Measurements from ENCODE around the gene KCNJ12. TPM values are rescaled to one million over a fixed set of nuclear protein-coding genes. Genes with fewer than 3 reads are reported as not detected.

The KCNJ12 gene
- total RNA-seq, 1 experiment from 2014 or later, result 1.2 TPM

DNA sequence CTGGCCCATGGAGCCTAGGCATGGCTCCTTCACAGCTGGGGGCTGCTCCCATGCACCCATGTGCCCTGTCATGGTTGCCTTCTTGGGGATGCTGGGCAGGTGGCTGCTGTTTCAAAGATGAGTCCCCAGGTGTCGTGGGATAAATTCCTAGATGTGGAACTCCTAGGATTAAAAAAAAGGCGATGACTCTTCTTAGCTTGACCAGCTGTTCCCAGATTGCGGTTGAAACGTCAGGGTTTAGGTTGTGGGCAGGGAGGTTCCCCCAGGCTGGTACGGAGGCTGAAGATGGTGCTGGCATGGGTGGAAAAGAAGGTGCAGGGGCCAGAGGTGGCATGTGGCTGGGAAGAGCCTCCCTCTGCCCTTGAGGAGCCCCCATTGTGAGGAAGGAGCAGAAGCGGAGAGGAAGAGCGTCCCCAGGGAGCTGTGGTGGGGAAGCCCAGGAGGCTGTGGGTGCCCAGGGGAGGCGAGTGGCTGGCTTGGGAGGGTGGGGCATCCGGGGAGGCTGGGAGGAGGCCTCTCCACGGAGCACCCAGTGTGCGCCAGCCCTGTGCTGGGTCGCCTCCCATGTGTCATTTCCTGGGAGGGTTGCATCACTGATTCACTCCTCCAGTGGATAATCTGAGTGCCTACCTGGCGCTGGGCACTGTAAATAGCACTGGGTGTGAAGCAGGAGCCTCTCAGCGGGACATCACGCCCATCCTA, 7.5 kb upstream of the KCNJ12 start:
- peak; percentile 23 for DNase-seq (ENCODE audit: low spot score)
- no peaks in the 10 kb centered on the region for H3K9me3 ChIP-seq (ENCODE audit: low read depth, low read length, poor library complexity, severe bottlenecking)
- ChIA-PET CTCF (no interaction called here), POLR2A (ENCODE audit: low non-redundant PET) (no interaction called here)
- H3K27me3 ChIP-seq (replicated peaks; ENCODE audit: insufficient read depth, low read depth, low read length, poor library complexity), result no peaks in the 10 kb centered on the region
- peaks cover 22% of the 10 kb centered on the region for H3K4me1 ChIP-seq (ENCODE audit: insufficient read depth, low read length, poor library complexity, severe bottlenecking)
- TF ChIP-seq EZH2 (IDR thresholded peaks at IDR 0.05; ENCODE audit: borderline replicate concordance, low read depth, low read length, poor library complexity, severe bottlenecking), result no peak
- TF ChIP-seq, protein P1, sequence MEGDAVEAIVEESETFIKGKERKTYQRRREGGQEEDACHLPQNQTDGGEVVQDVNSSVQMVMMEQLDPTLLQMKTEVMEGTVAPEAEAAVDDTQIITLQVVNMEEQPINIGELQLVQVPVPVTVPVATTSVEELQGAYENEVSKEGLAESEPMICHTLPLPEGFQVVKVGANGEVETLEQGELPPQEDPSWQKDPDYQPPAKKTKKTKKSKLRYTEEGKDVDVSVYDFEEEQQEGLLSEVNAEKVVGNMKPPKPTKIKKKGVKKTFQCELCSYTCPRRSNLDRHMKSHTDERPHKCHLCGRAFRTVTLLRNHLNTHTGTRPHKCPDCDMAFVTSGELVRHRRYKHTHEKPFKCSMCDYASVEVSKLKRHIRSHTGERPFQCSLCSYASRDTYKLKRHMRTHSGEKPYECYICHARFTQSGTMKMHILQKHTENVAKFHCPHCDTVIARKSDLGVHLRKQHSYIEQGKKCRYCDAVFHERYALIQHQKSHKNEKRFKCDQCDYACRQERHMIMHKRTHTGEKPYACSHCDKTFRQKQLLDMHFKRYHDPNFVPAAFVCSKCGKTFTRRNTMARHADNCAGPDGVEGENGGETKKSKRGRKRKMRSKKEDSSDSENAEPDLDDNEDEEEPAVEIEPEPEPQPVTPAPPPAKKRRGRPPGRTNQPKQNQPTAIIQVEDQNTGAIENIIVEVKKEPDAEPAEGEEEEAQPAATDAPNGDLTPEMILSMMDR (conservative IDR thresholded peaks at IDR 0.05; ENCODE audit: low read depth, low read length), result no peak
- intact Hi-C loops (cut with micrococcal nuclease; ENCODE audit: unreplicated experiment), result no loop called here
- H3K27ac ChIP-seq (ENCODE audit: low read depth, low read length, poor library complexity, severe bottlenecking), result no peak overlapping the region
- H3K4me3 ChIP-seq (ENCODE audit: low read depth, low read length, poor library complexity, severe bottlenecking), result no peak overlapping the region
- no peaks in the 10 kb centered on the region for H3K36me3 ChIP-seq (ENCODE audit: insufficient read depth, low read length, poor library complexity, severe bottlenecking)
- BruUV-seq (replicated peaks), result no TSS peak

DNA sequence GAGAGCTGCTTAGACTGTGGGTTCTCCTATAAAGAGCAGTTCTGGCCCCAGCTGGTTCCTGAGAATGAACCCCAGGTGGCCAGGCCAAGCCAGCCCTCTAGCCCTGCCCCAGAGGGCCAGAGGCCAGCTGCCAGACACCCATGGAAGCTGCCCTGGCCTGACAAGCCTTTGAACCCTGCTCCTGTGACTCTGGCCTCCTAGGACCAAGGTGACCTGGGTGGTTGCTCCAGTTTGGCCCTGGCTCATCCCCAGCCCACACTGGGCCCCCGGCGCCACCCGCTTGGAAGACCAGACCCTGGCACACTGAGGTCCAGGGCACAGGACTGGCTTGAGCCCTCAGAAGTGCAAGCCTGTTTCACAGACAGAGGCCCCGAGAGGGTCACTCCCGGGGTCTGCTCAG, 6.8 kb upstream of the KCNJ12 start:
- H3K4me3 ChIP-seq (ENCODE audit: low read depth, low read length, poor library complexity, severe bottlenecking), result no peak overlapping the region
- H3K9me3 ChIP-seq (ENCODE audit: low read depth, low read length, poor library complexity, severe bottlenecking), result no peaks in the 10 kb centered on the region
- no TSS peak for BruUV-seq (replicated peaks)
- peak overlapping the region; percentile 20 for H3K27ac ChIP-seq (ENCODE audit: low read depth, low read length, poor library complexity, severe bottlenecking)
- CTCF ChIA-PET, result no interaction called here
- H3K4me1 ChIP-seq (ENCODE audit: insufficient read depth, low read length, poor library complexity, severe bottlenecking), result peaks cover 22% of the 10 kb centered on the region
- no peaks in the 10 kb centered on the region for H3K36me3 ChIP-seq (ENCODE audit: insufficient read depth, low read length, poor library complexity, severe bottlenecking)
- no peak for DNase-seq (ENCODE audit: low spot score)
- POLR2A ChIA-PET (ENCODE audit: low non-redundant PET), result no interaction called here
- intact Hi-C loops (cut with micrococcal nuclease; ENCODE audit: unreplicated experiment), result no loop called here
- no peaks in the 10 kb centered on the region for H3K27me3 ChIP-seq (replicated peaks; ENCODE audit: insufficient read depth, low read depth, low read length, poor library complexity)
- TF ChIP-seq, protein P1 (conservative IDR thresholded peaks at IDR 0.05; ENCODE audit: low read depth, low read length), result no peak
- no peak for TF ChIP-seq EZH2 (IDR thresholded peaks at IDR 0.05; ENCODE audit: borderline replicate concordance, low read depth, low read length, poor library complexity, severe bottlenecking)

DNA sequence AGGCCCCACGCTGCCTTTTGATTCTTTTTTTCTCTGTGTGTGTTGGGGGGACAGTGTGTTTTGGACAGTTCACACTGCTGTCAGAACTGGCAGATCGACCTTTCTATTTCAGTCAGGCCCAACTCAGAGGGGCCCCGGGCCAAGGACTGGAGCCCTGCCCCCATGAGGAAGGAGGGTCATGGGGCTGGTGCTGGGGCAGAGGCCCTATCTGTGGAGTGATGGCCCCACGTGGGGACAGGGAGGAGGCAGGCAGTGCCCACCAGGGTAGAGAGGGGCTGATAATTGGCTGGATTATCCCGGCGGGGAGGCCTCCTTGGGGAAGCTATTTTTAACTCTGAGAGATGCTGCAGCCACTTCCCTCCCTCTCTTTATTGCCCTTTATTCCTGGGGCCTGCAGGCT, 5.7 kb upstream of the KCNJ12 start:
- H3K4me3 ChIP-seq (ENCODE audit: low read depth, low read length, poor library complexity, severe bottlenecking), result no peak overlapping the region
- H3K9me3 ChIP-seq (ENCODE audit: low read depth, low read length, poor library complexity, severe bottlenecking), result no peaks in the 10 kb centered on the region
- intact Hi-C loops (cut with micrococcal nuclease; ENCODE audit: unreplicated experiment), result no loop called here
- no TSS peak for BruUV-seq (replicated peaks)
- H3K27me3 ChIP-seq (replicated peaks; ENCODE audit: insufficient read depth, low read depth, low read length, poor library complexity), result no peaks in the 10 kb centered on the region
- no peak overlapping the region for H3K27ac ChIP-seq (ENCODE audit: low read depth, low read length, poor library complexity, severe bottlenecking)
- DNase-seq (ENCODE audit: low spot score), result peak; percentile 72
- ChIA-PET CTCF (no interaction called here), POLR2A (ENCODE audit: low non-redundant PET) (no interaction called here)
- no peak for TF ChIP-seq EZH2 (IDR thresholded peaks at IDR 0.05; ENCODE audit: borderline replicate concordance, low read depth, low read length, poor library complexity, severe bottlenecking)
- TF ChIP-seq, protein P1 (conservative IDR thresholded peaks at IDR 0.05; ENCODE audit: low read depth, low read length), result no peak
- H3K4me1 ChIP-seq (ENCODE audit: insufficient read depth, low read length, poor library complexity, severe bottlenecking), result peaks cover 22% of the 10 kb centered on the region
- H3K36me3 ChIP-seq (ENCODE audit: insufficient read depth, low read length, poor library complexity, severe bottlenecking), result no peaks in the 10 kb centered on the region
